Esophagus mucosa (tissue), 1 donor: ENCODE results near the gene POLRMT. TPM values are rescaled to one million over a fixed set of nuclear protein-coding genes. Genes with fewer than 3 reads are reported as not detected.
A peak's percentile ranks its signal among the peaks of the same experiment; 100 is the strongest.
"Not testable (repeated sequence)": the region's sequence is repeated elsewhere in the genome, so short reads cannot be mapped to it uniquely, and the experiment has no call there.

Experiments
- ATAC-seq: fragments of 200-7000 bp; cut with Tn5 transposase; one replicate; pipeline ENCODE4 v1.9.1; 2020
- total RNA-seq: library from RNA; stranded (reverse); gene quantifications from one replicate; pipeline ENCODE4 v1.2.4, GENCODE V29; 2023
- donor health status: DM: yes; HTN: yes; CAD: no.

Gene POLRMT
- total RNA-seq, 1 donor from 2014 or later = 24.5 TPM

DNA sequence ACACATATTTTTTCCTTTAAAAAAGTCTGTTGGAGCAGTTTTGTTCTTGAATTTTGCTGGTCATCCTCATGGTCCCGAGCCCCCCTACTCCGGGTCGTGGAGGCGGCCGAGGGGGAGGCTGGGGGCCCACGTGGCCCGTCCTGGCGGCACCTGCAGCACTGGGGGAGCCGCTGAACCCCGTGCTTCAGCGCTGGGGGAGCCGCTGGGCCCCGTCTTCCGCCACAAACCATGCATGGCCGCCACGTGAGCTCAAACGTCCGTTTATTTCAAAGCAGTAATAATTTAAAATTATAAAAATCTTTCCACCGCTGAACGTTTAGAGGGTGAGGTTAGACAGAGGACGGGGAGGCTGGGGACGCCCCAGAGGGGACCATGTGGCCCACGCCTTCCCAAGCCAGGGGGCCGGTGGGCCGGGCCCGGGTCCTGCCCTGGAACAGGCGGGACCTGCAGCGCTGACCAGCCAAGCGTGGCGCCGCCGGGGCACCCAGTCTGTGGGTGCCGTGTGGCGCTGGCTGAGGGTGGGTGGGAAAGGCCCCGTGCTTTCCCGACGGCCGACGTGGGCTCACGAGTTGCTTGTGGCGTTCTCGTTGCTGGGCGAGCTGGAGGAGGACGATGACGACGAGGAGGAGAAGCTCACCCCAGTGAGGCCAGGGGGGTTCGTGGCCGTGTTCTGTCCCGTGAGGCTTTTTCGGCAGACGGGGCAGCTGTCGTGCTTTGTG lies 14.4 kb upstream of the POLRMT start:
- ATAC-seq = no peak

DNA sequence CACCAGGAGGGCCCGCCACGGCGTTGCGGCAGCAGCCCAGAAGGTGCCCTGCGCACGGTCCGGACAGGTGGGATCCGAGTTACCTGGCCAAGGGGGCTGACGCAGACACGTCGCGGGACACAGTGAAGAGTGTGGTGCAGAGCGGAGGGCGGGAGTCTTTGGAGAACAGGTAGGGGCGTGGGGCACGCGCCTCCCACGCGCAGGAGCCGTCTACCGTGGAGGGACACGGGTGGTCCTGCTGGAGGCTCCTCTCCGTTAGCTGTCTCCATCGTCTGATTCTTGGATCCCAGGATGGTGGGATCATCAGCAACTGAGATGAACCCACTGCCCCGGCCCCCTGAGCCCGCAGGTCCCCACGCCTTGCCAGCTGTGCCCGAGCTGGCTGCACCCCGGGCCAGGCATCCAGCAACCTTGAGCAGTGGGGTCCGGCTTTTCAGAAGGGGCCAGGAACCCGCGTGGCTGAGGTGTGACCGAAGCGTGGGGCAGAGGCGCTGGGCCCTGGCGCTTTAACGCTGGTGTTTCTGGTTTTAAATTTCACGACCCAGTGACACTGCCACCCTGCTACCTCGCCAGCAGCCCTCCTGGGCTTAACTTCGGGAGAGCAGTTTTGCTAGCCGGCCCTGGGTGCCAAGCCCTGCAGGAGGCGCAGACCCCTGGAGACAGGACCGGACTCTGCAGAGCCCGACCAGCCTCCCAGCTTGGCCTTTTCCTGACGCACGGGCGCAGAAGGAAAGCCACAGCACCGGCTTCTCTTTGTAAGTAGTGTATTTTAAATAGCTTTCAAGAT lies 13.6 kb upstream of the POLRMT start:
- ATAC-seq = no peak

GRCh38 chr19:645912-646778 lies 12.8 kb upstream of the POLRMT start:
- no peak for ATAC-seq

- ATAC-seq = no peak
These were observed 11.5 kb upstream of the POLRMT start for GRCh38 chr19:644789-645188.

DNA sequence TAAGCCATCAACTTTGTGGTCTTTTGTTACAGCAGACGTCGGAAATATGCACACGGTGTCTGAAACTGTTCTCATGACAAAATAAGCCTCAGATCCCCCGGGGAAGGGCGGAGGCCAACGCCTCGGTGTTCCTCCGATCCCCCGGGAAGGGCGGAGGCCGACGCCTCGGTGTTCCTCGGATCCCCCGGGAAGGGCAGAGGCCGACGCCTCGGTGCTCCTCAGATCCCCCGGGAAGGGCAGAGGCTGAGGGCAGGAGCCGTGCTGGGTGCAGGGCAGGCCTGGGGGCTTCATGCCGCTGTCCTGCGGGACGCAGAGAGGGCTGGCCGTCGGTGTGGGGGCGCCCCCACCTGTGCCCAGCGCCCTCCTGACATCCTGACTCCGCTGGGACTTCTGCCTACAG lies 11.0 kb upstream of the POLRMT start:
- ATAC-seq = no peak

GRCh38 chr19:643736-644135 lies 10.4 kb upstream of the POLRMT start:
- ATAC-seq = no peak

DNA sequence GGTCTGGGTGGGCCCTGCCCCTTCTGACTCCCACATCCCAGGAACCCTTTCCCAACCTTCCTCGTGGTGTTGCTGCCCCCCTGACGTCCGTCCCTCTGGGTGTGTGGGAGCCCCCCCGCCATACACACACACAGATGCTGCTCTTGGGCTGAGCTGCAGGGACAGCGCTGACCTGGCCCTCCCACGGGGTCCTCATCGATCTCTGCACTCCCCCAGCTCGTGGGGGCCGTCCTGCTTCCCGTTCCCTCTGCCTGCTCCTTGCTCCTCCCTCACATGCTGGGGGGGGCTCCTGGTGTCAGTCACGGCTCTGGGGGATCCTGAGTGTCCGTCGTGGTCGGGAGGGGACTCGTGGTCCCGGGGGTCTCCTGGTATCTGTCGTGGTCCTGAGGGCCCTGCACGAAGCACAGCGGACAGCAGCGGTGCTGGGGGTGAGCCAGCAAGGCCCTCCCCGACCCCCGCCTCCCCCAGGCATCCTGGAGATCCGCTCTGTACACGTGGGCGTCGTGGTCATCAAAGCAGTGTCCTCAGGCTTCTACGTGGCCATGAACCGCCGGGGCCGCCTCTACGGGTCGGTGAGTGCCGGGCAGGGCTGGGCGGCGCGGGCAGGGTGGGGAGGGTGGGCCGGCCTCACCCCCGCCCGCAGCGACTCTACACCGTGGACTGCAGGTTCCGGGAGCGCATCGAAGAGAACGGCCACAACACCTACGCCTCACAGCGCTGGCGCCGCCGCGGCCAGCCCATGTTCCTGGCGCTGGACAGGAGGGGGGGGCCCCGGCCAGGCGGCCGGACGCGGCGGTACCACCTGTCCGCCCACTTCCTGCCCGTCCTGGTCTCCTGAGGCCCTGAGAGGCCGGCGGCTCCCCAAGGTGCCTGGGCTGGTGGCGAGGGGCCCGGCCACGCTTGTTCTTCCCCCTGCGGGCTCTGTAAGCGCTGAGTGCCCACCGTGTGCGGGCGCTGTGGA lies 9.7 kb upstream of the POLRMT start:
- ATAC-seq = no peak

DNA sequence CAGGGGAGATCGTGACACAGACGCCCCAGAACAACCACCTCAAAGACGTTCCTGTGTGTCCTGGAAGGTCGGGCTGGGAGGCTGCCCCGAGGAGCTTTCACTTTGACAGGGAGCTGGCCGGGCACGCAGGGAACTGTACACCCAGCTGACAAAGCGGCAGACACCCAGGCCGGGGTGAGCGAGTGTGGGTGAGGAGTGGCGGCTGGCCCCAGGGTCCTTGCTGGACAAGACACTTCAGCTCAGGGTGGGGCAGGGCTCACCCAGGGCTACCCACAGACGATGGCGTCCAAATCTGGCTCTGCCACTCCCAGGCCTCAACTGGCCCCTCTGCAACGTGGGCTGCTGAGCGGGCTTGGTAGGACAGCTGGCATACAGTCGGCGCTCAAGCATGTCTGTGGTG lies 8.4 kb upstream of the POLRMT start:
- peak; percentile 12 for ATAC-seq

DNA sequence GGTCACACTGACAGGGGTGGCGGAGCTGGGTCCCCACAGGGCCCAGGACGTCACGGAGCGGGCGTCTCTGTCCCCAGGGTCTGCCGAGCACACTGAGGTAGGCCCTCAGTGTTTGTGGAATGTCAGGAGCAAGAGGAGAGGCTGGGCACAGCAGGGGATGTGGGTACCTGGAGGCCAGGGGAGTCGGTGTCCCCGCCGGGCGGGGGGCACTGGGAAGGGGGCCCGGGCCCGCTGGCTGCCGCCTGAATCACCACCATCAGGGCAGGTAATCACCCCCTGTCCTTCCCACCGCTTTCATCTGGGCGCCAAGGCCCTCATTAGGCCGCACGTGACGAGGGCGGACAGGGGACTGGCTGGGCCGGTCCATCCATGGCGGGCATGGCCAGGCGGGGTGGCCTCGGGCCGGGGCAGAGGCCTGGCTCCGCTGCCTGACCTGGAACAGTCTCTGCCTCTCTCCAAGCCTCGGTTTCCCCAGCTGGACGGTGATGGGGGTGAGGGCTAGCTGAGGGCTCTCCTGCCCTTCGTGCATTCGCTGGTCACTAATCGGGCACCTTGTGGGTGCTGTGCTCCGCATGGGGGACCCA lies 7.4 kb upstream of the POLRMT start:
- ATAC-seq = no peak

GRCh38 chr19:640161-640558 lies 6.8 kb upstream of the POLRMT start:
- ATAC-seq = no peak

- ATAC-seq = peak; percentile 85
These were observed 6.2 kb upstream of the POLRMT start, which contains the start of gene FGF22 for GRCh38 chr19:639253-640160. Gene FGF22 (plus strand): TSS chr19:639879. CDS start chr19:639926, 47 bp downstream.

DNA sequence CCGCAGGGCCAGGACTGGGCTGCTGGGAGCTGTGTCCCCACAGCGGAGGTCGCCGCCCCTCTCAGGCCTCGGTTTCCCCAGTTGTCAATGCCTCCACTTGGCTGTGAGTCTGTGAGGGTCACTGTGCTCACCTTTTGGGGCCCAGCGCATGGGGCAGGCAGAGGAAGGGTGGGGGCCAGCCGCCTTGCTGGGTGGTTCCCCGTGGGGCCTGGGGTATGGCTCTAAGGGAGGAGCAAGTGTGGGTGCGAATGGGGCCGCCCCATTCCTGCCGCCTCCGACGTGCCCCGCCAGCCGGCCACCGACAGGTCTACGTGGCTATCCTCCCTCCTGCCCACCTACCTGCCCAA lies 5.5 kb upstream of the POLRMT start:
- no peak for ATAC-seq

DNA sequence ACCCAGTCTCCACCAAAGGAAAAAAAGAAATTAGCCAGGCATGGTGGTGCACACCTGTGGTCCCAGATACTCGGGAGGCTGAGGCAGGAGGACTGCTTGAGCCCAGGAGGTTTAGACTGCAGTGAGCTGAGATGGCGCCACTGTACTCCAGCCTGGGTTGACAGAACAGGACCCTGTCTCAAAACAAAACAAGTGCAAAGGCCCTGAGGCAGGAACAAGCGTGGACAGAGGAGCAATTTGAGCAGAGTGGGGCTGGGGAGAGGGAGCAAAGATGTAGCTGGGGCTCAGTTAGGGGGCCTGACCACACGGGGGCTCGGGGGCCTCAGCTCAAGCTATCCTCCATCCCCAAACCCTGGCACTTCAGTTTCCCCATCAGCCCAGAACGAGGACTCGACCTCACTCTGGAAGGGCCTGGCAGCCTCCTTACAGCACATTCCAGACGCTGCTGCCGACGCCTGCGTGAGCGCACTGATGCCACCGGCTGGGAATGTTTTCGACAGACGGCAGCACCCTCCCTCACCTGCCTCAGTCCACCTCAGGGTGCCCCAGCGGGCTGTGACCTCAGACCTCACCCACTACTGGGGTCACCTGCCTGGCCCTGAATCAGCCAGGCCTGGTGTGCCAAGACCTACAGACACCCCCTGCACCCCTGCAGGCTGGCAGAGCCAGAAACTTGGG lies 1.8 kb upstream of the POLRMT start:
- no peak for ATAC-seq

- ATAC-seq = no peak
These were observed 676 bp upstream of the POLRMT start for GRCh38 chr19:633786-634639.

DNA sequence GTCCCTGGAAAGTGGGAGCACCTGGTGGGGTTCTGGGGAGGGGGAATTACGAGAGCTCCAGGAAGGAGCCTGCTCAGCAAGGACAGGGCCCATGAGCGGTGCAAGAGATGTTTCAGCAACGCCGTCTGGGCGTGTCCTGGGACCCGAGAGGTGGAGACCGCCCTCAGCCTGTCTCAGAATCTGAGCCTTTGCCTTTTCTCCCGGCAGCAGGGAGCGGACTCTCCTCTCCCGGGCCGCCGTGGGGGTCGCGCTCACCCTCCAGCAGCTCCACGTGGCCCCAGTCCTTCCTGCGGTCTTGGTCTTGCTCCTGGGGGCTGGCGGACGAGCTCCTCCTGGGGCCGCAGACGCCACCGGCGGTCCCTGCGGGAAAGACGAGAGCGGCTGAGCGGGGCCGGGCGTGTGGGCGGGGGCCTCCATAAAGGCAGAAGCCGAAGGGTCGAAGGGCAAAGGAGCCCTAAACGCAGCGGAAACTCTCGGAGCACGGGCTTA lies 714 bp downstream of the POLRMT start:
- ATAC-seq = peak; percentile 41

GRCh38 chr19:629961-630714 lies 3.2 kb downstream of the POLRMT start:
- no peak for ATAC-seq

DNA sequence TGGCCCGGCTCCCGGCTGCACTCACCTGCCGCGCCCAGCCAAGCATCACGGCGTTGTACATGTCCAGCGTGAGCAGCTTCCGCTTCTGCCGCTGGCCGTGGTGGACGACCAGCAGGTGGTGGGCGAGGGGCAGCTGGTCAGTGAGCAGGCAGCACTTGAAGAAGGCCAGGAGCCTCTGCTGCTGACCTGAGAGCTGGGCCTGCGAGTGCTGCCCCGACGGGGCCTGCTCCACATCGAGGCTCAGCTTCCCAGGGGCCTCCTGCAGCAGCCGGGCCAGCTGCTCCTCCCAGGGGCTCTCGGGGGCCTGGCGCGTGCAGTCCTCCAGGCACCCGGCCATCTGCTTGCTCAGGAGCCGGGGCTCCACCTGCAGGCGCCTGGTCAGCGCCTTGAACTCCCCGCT lies 3.8 kb downstream of the POLRMT start:
- not testable (repeated sequence) for ATAC-seq

GRCh38 chr19:628168-628567 lies 5.2 kb downstream of the POLRMT start:
- ATAC-seq = no peak
